Measurements from ENCODE around the gene FAM228B.
"Not testable (repeated sequence)": the region's sequence is repeated elsewhere in the genome, so short reads cannot be mapped to it uniquely, and the experiment has no call there.

FAM228B gene

DNA sequence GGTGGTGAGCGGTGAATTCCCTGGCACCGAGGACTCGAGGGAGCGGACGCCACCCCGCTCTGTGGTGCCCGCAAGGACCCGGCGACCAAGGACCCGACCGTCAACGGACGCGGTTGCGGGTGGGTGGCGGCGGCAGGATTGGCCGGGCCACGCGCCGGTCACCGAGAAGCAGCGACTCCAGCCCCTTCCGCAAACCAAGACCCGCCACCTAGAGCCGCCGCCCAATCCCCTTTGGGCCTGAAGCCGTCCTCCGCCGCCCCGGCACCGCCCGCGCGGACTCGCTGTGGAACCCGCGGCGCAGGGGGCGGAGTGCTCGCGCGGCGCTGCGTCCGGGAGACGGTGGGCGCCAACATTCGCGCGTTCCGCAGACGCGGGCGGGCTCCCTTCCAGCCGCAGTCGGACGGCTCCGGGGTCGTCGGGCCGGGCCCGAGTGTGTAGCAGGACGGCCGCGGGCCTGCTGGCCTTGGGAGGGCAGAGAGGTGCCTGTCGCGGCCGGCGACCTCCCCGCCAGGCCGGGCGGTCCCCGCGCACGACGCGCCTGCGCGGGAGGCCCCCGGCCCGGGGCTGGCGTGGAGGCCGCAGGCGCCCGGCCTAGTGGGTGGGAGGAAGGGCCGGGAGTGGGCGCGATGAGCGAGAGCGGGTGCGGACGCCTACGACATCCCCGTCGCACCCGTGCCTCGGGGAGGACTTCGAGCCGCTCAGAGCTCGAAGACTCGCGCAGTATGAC is at the start of gene FAM228B, which contains the start of gene PFN4:
Gene FAM228B (plus strand): TSS at position 275 of the 727 bp plus-strand sequence. CDS start 893 bp downstream, outside the sequence.
Gene PFN4 (minus strand): TSS at position 140 of the 727 bp plus-strand sequence. CDS start 799 bp downstream, outside the sequence.
- DNase-seq (ENCODE audit: low read depth in 2 of 2), result peak; percentile 23 to 29

DNA sequence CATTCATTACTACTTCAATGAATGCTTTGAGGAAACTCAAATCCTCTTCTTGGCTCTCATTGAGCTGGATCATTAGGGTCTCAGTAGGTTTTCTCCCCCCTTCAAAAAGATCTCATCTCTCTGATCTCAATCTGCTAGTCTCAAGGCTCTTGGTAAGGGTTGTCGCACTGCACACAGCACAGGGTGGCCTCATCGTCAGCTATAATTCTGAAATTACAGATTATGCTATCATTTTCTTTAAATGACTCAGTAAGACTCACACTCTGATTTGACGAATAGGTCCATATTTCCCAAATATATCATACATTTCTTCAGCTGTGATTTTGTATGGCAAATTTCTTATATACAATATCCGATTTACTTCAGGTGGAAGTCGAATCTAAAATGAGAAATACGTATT is 49.5 kb upstream of the FAM228B start:
- DNase-seq (ENCODE audit: low read depth in 2 of 2), result no peak

DNA sequence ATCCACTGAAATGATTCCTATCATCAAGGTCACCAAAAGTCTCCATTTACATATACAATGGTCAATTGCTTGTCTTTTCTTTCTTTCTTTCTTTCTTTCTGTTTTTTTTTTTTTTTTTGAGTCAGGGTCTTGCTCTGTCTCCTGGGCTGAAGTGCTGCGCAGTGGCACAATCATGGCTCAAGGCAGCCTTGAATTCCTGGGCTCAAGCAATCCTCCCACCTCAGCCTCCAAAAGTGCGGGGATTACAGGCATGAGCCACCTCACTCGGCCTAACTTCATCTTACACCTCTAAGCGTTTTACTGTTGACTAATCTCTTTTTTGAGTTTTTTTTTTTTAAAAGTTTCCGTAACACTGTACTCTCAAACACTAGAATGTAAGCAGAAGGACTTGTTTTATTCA is 48.0 kb upstream of the FAM228B start:
- DNase-seq (ENCODE audit: low read depth in 2 of 2), result no peak

DNA sequence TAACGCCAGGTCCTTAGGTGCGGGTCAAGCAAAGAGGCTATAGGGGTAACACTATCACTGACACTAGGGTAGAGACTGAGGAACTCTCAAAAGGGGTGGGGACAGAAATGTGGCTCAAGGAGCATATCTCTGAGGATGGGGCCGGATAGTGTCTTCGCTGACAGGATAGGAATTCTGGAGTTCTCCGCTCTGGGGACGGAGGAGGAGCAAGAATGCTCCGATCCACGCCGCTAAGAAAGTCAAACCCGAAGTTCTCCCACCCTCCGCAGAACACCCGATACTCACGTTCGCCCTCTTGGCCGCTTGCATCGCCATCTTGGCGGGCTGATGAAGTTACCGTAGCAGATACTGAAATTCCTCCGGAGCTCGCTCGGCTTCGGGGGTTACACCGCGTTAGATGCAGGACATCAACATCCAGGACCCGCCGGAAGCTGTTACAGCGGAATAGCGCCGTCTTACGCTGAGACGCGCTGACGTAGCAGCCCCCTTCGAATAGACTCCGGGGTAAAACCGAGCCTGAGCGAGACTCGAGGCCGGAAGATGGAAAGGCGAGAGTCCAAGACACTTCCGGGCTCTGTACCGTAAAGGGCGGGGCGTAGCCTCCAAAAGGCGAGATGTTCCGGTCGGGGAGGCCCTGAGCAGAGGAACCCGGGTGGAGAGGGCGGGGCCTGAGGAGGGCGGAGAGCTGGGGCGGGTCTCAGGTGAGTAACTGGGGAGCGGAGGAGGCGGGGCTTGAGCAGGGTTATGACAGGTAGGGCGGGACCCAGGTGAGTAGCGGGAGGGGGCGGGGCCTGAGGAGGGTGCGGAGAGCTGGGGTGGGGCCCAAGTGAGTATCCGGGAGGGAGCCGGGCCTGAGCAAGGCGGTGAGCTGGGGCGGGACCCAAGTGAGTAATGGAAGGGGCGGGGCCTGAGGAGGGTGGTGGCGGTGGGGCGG is 47.1 kb upstream of the FAM228B start, which contains the start of gene SF3B6:
Gene SF3B6 (minus strand): TSS at position 412 of the 934 bp plus-strand sequence. CDS start 97 bp downstream, at position 315.
- DNase-seq (ENCODE audit: low read depth in 2 of 2), result peak; percentile 96 to 99

DNA sequence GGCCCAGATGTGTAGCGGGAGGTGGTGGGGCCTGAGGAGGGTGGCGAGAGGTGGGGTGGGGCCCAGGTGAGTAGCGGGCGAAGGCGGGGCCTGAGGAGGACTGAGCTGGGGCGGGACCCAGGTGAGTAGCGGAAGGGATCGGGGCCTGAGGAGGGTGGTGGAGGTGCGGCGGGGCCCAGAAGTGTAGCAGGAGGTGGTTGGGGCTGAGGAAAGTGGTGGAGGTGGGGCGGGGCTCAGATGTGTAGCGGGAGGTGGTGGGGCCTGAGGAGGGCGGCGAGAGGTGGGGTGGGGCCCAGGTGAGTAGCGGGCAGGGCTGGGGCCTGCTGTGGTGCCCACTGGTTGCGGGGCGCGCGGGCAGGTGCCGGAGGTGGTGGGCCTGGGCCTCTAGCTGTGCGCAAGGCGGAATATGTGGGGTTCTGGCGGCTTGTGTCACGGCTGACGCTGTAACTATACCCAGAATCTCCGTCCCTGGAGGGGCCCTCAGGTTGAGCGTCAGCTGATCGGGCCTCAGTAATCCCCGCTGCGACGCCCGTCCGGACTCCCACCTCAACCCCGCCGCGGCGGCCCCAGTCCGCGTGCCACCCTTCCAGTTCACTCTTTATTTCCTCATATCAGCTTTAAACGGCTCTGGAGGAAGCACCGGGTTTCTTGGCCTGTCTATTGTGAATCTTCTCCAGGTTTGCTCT is 46.3 kb upstream of the FAM228B start:
- DNase-seq (ENCODE audit: low read depth in 2 of 2), result no peak

DNA sequence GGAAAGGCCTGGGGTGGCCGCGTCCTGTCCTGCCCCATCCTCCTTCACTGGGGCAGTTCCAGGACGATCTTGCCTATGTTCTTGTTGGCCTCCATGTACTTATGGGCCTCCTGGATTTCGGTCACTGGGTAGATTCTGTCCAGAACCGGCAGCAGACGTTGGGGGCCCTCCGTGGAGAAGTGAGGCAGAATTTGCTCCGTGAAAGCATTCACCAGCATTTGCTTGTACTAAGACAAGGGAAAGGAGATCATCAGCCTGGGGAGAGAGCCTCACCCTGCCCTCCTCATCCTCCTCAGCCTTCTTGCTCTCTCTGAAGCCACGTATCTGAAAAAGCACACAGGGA is 45.8 kb upstream of the FAM228B start:
- DNase-seq (ENCODE audit: low read depth in 2 of 2), result no peak

DNA sequence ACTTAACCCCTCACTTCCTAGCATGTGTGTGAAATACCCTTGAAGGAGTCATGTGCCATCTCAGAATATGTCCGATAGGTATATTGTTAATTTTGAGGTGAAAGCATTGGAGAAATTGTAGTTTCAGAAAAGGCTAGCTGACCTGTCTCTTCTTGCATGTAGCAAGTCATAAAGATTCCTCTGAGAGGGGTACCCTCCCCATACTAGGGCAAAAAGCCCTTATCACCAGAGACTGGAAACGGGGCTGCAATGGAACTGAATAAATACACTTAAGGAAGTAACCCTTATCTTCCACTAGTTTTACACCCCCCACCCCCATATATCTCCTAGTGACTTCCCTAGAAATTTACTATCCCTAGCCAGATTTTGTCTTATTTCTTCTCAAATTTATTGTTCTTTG is 45.4 kb upstream of the FAM228B start:
- no peak for DNase-seq (ENCODE audit: low read depth in 2 of 2)

DNA sequence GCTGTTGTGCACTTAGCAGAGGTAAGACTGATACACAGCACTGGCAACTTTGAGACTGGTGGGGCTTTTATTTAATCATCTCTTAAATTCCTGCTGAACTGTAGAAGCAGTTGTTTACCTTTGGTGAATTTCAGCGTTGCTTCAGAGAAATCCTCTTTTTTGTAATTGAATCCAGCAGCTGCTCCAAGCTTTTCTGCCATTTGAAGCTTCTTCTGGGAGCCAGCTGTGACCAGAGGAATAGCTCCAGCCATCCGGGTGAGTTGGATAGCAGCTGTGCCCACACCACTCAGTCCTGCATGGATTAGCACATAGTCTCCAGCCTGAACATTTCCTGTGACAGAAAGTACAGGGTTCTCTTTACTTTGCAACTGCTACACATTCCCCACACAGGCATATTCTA is 42.6 kb upstream of the FAM228B start:
- no peak for DNase-seq (ENCODE audit: low read depth in 2 of 2)

DNA sequence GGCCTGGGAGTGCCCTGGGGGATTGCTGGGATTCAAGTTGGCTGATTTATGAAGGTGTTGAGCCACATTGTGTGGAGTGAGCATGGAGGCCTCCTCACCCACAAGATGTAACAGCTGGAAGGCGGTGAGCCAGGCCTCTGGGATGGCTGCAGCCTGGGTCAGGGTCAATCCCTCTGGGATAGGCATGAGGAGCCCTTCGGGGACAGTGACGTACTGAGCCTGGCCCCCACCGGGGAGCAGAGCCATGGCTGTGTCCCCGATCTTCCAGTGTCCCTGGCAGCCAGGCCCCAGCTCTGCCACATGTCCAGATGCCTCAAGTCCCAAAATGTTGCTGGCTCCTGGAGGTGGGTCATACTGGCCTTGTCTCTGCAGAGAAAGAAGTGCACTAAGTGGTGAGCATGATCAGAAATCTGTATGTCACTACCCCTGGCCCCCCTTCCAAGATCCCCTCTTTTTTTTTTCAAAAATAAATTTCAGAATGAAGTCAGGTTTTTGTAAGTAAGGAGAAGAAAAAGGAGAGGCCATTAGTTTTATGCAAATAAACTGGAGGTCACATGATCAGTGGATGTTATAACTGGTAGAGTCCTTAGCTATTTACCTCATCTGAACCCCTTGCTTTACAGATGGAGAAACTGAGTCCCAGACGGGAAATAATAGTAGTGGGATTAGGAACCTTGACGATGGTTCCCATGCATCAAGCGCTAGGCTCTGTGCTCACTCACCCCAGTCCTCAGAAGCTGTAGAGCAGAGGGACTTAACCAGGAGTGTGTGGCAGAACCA is 40.3 kb upstream of the FAM228B start:
- no peak for DNase-seq (ENCODE audit: low read depth in 2 of 2)

DNA sequence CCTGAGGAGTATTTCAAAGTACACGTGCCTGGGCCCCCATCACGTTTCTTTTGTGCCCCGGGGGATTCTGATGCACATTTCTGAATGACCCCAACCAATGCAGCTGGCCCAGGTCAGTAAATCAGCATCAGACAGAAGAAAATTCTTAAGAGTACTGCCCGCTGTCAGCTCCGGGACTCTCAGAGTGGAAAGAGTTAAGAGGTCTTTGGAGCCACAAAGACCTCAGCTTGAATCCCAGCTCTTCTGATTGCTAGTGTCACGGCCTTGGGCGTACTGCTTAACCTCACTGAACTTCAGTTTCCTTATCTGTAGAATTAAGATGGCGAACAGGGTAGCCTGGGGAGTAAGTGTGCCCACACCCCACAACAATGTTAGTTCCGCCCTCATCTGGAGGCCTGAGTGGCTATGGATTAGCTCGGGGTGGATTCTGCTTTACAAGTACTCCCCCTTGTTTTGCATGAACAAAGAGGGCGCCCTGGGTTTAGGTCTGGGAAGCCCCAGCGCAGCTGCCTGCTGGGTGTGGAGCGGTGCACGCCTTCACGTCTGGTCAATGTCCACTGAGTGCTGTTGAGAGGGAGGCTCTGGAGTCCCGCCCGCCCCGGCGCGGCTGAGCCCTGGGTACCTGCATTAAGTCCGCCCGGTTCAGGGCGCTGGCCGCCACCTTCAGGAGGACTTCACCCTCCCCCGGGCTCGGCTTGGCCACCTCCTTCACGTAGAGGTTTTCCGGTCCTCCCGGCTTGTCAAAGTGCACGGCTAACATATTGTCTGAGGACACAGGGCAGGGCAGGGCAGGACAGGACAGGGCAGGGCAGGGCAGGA is 39.5 kb upstream of the FAM228B start:
- no peak for DNase-seq (ENCODE audit: low read depth in 2 of 2)

DNA sequence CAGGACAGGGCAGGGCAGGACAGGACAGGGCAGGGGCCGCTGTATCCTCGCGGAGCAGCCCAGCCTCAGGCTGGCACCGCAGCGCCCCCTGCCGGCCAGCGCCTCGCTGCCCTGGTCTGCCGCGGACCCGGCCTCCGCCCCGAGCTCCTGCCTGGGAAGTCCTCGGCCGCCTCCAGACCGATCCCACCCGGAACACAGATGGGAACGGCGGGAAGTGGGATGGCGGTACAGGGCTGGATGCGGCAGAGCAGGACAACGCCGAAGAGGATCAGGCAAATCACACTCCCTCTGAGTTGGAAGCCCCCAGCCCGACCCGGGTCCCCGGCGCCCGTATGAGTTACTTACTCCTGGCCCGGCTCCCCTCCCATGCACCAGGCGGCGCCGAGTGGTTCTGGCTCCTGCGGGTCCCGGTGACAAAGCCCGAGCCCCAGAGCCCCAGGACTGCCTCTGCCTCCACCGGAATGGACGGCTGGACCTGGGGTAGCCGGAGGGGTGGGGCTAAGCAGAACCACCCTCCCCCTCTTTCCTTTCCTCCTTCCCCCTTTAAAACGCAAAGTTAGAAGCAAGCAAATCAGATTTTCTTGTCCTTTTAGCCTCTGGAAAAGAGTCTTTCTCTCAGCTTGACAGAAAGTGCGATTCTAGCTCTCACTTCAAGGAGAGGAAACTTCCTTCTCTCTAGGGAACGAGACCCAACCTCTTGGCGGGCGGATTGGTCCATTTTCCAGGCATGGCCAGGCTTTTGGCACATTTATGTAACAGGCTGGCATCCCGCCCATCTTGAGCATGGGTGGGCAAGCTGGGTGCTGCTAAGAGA is 38.7 kb upstream of the FAM228B start, which contains the start of gene TP53I3:
Gene TP53I3 (minus strand): TSS at position 449 of the 814 bp plus-strand sequence. CDS start 508 bp downstream, outside the sequence.
- peak; percentile 62 to 64 for DNase-seq (ENCODE audit: low read depth in 2 of 2)

DNA sequence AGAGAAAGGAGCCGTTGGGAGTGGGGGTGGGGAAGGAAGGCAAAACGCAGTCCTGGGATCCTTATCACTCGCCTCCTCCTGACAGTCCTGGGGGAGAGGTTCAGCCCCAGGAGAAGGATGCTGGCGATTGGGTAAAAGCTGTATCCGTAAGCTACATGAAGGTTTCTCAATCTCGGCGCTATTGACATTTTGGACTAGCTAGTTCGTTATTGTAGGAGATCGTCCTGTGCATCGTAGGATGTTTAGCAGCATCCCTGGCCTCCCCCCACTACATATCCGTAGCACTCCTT is 38.1 kb upstream of the FAM228B start:
- no peak for DNase-seq (ENCODE audit: low read depth in 2 of 2)

DNA sequence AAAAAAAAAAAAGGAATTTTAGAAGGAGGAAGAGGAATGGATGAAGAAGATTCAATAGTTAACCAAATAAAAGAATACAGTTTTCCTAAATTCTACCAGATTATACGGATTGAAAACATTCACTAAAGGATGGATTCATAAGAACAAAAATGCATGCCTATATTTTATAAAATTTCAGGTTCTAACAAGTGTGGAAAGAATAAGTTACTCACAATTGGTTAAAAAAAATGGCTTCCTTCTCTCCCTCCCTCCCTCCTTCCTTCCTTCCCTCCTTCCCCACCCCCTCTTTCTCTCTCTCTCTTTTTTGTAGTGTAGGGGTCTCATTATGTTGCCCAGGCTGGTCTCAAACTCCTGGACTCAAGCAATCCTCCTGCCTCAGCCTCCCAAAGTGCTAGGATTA is 37.0 kb upstream of the FAM228B start:
- DNase-seq (ENCODE audit: low read depth in 2 of 2), result no peak

DNA sequence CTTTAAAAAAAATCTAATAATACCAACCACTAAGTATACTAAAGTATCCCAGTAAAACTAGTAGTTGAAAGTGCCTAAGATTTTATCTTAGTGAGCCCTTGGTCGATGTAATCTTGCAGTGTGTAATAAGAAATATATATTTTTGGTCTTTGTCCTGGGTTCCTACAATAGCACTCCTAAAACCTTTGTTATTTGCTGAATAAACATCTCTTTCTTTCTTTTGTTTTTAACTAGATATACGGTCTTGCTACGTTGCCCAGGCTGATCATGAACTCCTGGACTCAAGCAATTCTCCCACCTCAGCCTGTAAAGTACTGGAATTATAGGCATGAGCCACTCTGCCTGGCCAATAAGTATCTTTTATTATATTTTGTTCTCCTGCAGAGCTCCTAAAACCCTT is 36.2 kb upstream of the FAM228B start:
- DNase-seq (ENCODE audit: low read depth in 2 of 2), result no peak

DNA sequence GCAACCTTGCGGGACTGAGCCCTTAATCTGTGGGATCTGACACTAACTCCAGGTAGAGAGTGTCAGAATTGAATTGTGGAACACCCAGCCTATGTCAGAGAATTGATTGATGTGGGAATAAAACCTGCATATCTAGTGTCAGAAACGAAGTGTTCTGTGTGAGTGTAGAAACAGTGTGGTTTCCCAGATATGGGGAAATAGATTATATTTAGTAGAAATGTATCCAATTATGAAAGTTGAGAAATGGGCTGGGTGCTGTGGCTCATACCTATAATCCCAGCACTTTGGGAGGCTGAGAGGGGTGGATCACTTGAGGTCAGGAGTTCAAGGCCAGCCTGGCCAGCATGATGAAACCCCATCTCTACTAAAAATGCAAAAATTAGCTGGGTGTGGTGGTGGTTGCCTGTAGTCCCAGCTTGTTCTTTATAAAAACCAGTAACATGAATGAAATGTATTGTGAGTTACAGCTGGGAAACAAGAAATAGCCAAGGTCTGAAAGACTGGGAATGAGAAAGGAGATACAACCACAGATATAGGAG is 34.4 kb upstream of the FAM228B start:
- DNase-seq (ENCODE audit: low read depth in 2 of 2), result no peak

DNA sequence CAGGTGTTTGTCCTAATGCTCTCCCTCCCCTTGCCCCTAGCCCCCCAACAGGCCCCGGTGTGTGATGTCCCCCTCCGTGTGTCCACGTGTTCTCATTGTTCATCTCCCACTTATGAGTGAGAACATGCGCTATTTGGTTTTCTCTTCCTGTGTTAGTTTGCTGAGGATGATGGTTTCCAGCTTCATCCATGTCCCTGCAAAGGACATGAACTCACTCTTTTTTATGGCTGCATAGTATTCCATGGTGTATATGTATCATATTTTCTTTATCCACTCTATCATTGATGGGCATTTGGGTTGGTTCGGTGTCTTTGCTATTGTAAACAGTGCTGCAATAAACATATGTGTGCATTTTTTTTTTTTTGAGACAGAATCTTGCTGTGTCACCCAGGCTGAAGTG is 30.0 kb upstream of the FAM228B start:
- DNase-seq (ENCODE audit: low read depth in 2 of 2), result not testable (repeated sequence)

DNA sequence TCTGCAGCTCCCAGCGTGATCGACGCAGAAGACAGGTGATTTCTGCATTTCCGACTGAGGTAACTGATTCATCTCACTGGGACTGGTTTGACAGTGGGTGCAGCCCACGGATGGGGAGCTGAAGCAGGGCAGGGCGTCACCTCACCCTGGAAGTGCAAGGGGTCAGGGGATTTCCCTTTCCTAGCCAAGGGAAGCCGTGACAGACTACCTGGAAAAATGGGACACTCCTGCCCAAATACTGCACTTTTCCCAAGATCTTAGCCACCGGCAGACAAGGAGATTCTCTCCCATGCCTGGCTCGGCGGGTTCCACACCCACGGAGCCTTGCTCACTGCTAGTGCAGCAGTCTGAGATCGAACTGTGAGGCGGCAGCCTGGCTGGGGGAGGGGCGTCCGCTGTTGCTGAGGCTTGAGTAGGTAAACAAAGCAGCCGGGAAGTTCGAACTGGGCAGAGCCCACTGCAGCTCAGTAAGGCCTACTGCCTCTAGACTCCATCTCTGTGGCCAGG is 28.0 kb upstream of the FAM228B start:
- DNase-seq (ENCODE audit: low read depth in 2 of 2), result not testable (repeated sequence)

DNA sequence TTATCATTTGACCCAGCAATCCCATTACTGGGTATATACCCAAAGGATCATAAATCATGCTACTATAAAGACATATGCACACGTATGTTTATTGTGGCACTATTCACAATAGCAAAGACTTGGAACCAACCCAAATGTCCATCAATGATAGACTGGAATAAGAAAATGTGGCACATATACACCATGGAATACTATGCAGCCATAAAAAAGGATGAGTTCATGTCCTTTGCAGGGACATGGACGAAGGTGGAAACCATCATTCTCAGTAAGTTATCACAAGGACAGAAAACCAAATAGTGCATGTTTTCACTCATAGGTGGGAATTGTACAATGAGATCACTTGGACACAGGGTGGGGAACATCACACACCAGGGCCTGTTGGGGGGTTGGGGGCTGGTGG is 22.5 kb upstream of the FAM228B start:
- DNase-seq (ENCODE audit: low read depth in 2 of 2), result not testable (repeated sequence)

DNA sequence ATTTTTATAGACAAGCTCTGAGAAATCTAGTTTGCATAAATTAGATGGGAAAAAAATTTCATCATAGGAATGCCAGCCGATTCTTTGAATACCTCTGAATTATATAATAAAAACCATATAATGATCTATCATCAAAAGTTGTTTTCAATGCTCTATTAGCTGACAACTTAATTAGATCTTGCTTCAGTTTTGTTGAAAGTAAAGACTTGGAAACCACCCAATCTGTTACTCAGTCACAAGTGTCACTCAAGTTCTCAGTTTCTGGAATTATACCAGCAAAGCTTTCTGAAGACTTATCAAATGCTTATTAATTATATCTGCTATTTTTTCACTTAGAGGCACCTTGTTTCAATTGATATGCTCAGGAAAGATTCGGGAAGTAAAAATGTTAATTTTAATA is 21.3 kb upstream of the FAM228B start:
- no peak for DNase-seq (ENCODE audit: low read depth in 2 of 2)
